Measurements from ENCODE around the gene SHC3.
A peak's percentile ranks its signal among the peaks of the same experiment; 100 is the strongest.

The SHC3 gene

GRCh38 chr9:88997646-88998045 lies 181.0 kb downstream of the SHC3 start:
- no peak overlapping the region for H3K4me3 ChIP-seq (ENCODE audit: control insufficient read depth, low read depth, low read length)
- DNase-seq (ENCODE audit: low read depth), result no peak
- no peak for TF ChIP-seq CTCF (conservative IDR thresholded peaks at IDR 0.05; ENCODE audit: control insufficient read depth, insufficient read depth, low read depth, low read length)

DNA sequence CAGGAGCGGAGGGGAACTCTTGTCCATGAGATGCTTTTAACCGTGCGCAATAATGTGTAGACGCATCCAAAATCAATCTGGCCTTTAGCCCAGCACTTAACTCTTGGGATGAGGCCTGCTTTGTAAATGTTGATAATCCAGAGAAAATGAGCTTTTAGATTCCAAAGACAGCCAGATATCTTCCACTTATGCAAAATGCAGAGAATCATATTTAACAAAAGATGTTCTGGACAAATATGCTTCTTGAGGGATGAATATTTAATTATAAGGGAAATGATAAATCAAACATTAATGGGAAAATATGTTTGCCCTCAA lies 181.7 kb downstream of the SHC3 start:
- no peak for TF ChIP-seq CTCF (conservative IDR thresholded peaks at IDR 0.05; ENCODE audit: control insufficient read depth, insufficient read depth, low read depth, low read length)
- H3K4me3 ChIP-seq (ENCODE audit: control insufficient read depth, low read depth, low read length), result no peak overlapping the region
- no peak for DNase-seq (ENCODE audit: low read depth)

GRCh38 chr9:88996046-88996920 lies 182.3 kb downstream of the SHC3 start:
- DNase-seq (ENCODE audit: low read depth), result no peak
- H3K4me3 ChIP-seq (ENCODE audit: control insufficient read depth, low read depth, low read length), result no peak overlapping the region
- no peak for TF ChIP-seq CTCF (conservative IDR thresholded peaks at IDR 0.05; ENCODE audit: control insufficient read depth, insufficient read depth, low read depth, low read length)

- H3K4me3 ChIP-seq (ENCODE audit: control insufficient read depth, low read depth, low read length), result no peak overlapping the region
- no peak for DNase-seq (ENCODE audit: low read depth)
- no peak for TF ChIP-seq CTCF (conservative IDR thresholded peaks at IDR 0.05; ENCODE audit: control insufficient read depth, insufficient read depth, low read depth, low read length)
These were observed 183.0 kb downstream of the SHC3 start for GRCh38 chr9:88995627-88996026.

GRCh38 chr9:88995200-88995577 lies 183.4 kb downstream of the SHC3 start:
- no peak for TF ChIP-seq CTCF (conservative IDR thresholded peaks at IDR 0.05; ENCODE audit: control insufficient read depth, insufficient read depth, low read depth, low read length)
- no peak overlapping the region for H3K4me3 ChIP-seq (ENCODE audit: control insufficient read depth, low read depth, low read length)
- DNase-seq (ENCODE audit: low read depth), result peak; percentile 43

DNA sequence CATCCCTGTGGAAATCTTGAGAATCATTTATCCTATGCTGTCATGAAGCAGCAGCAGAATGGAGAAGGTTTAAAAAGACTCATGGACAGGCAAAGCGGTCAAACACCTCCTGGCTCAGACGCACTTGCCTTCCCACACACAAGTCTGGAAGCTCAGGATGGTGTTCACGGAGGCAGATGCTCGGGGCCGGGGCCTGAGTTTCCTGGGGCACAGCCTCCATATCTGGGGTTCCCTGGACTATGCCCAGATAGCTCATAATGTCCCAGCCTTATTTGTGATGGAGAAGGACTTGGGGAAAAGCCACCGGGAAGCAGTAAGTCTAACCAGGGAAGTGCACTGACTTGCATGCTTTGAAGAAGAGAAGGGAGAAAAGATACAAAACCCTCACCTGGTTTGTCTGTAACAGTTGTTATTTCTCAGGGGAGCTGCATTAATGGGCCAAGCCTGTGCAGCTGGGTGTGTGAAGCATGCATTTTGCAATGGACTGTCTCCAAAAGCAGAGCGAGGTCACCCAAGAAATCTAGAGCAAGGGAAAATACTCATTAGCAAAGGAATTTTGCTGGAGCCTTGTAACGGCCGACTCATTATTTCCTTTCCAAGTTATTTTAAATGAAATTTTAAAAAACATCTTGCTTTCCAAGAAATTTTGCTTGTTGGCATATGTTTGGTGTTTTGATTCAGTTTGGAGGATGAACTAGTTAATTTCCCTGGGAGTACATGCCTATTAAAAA lies 184.0 kb downstream of the SHC3 start:
- no peak for TF ChIP-seq CTCF (conservative IDR thresholded peaks at IDR 0.05; ENCODE audit: control insufficient read depth, insufficient read depth, low read depth, low read length)
- H3K4me3 ChIP-seq (ENCODE audit: control insufficient read depth, low read depth, low read length), result peak overlapping the region; percentile 17
- DNase-seq (ENCODE audit: low read depth), result peak; percentile 72

Data from fibroblast of mammary gland (primary cell).